ENCODE results near the gene ARHGAP28. TPM values are rescaled to one million over a fixed set of nuclear protein-coding genes. Genes with fewer than 3 reads are reported as not detected.

ARHGAP28 gene
- total RNA-seq, 1 experiment from 2014 or later, result 0.41 TPM

DNA sequence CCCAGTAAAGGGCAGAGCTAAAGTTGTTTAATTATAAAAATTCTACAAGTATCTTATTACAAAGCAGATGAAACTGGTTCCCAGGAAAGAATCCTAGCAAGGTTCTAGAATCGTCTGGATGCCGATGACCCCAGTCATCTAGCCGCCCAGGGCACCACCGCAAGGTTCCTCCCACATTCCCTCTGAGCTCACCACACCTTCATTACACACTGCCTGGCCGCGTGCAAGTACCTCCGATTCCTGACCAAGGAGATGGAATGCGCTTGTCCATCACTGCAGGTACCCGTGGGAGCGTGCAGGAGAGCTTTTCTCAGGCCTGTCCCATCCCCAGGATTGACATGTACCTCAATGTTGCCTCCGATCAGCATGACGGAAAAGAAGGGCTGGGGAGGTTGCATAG, 229.6 kb downstream of the ARHGAP28 start:
- no peak for TF ChIP-seq TCF7L2 (IDR thresholded peaks at IDR 0.05; ENCODE audit: low read depth, low read length)
- TF ChIP-seq SIN3A (IDR thresholded peaks at IDR 0.05; ENCODE audit: borderline replicate concordance, insufficient read depth, low read depth, low read length), result no peak
- TF ChIP-seq CTCF (IDR thresholded peaks at IDR 0.05), result no peak
- TF ChIP-seq POLR2AphosphoS5 (IDR thresholded peaks at IDR 0.05; ENCODE audit: low read depth, low read length), result no peak
- TF ChIP-seq REST (IDR thresholded peaks at IDR 0.05; ENCODE audit: insufficient read depth in 1 of 2, low read depth in 2 of 2, low read length in 1 of 2), result no peak
- no TSS peak for BruUV-seq (replicated peaks)
- Histone ChIP-seq H3K4me1 (ENCODE audit: control insufficient read depth, insufficient read depth, low read length) (no peaks in the 10 kb centered on the region), H3K4me3 (ENCODE audit: low read depth in 2 of 2, low read length in 2 of 2) (no peak overlapping the region), H3K9me3 (ENCODE audit: control insufficient read depth, insufficient read depth, low read depth, low read length) (no peaks in the 10 kb centered on the region), H3K27me3 (ENCODE audit: control insufficient read depth, insufficient read depth, low read length) (no peaks in the 10 kb centered on the region), H3K27ac (ENCODE audit: low read length) (no peak overlapping the region), H3K36me3 (ENCODE audit: control insufficient read depth, insufficient read depth, low read length) (no peaks in the 10 kb centered on the region)
- DNase-seq (ENCODE audit: low read depth, low spot score) (no peak), ATAC-seq (no peak)
- in situ Hi-C loops (cut with HindIII; ENCODE audit: low pct_unique_long_range_greater_than_20kb, low sequenced_read_pairs) (no loop called here), intact Hi-C loops (cut with micrococcal nuclease; ENCODE audit: unreplicated experiment) (no loop called here)
- ChIA-PET POLR2A (no interaction called here), CTCF (no interaction called here)

DNA sequence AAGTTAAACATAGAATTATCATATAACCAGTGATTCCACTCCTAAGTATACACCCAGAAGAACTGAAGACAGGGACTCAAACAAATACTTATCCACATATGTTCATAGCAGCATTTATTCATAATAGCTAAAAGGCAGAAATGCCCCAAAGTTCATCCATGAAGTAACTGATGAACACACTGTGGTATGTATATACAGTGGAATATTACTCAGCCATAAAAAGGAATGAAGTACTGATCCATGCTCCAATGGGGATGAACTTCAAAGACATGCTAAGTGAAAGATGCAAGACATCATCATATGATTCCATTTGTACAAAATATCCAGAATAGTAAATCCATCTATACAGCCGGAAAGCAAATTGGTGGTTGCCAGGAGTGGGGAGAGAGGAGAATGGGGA, 230.6 kb downstream of the ARHGAP28 start:
- intact Hi-C loops (cut with micrococcal nuclease; ENCODE audit: unreplicated experiment), result no loop called here
- ATAC-seq, result no peak
- Histone ChIP-seq H3K4me1 (ENCODE audit: control insufficient read depth, insufficient read depth, low read length) (no peaks in the 10 kb centered on the region), H3K4me3 (ENCODE audit: low read depth in 2 of 2, low read length in 2 of 2) (no peak overlapping the region), H3K27me3 (ENCODE audit: control insufficient read depth, insufficient read depth, low read length) (no peaks in the 10 kb centered on the region), H3K9me3 (ENCODE audit: control insufficient read depth, insufficient read depth, low read depth, low read length) (no peaks in the 10 kb centered on the region), H3K27ac (ENCODE audit: low read length) (no peak overlapping the region), H3K36me3 (ENCODE audit: control insufficient read depth, insufficient read depth, low read length) (no peaks in the 10 kb centered on the region)
- TF ChIP-seq TCF7L2 (IDR thresholded peaks at IDR 0.05; ENCODE audit: low read depth, low read length) (no peak), CTCF (IDR thresholded peaks at IDR 0.05) (no peak), POLR2AphosphoS5 (IDR thresholded peaks at IDR 0.05; ENCODE audit: low read depth, low read length) (no peak), SIN3A (IDR thresholded peaks at IDR 0.05; ENCODE audit: borderline replicate concordance, insufficient read depth, low read depth, low read length) (no peak), REST (IDR thresholded peaks at IDR 0.05; ENCODE audit: insufficient read depth in 1 of 2, low read depth in 2 of 2, low read length in 1 of 2) (no peak)
- CTCF ChIA-PET, result interaction anchor here (0.6 kb wide), 1 partner anchor 147 kb away, joined by 3 read pairs; no protein-coding TSS in a partner anchor
- in situ Hi-C loops (cut with HindIII; ENCODE audit: low pct_unique_long_range_greater_than_20kb, low sequenced_read_pairs), result no loop called here
- no TSS peak for BruUV-seq (replicated peaks)
- POLR2A ChIA-PET, result no interaction called here
- DNase-seq (ENCODE audit: low read depth, low spot score), result no peak
